Fibroblast of the aortic adventitia (primary cell): ENCODE data around the gene NAA38. TPM values are rescaled to one million over a fixed set of nuclear protein-coding genes. Genes with fewer than 3 reads are reported as not detected.

Experiments
- DNase-seq: peaks from one replicate; pipeline ENCODE4 v3.0.0-alpha.2; 2010; ENCODE audit warnings: low read depth
- H3K4me3 ChIP-seq: 2 replicates; pipeline ENCODE4 v1.5.1; 2011; ENCODE audit warnings: low read depth, mild to moderate bottlenecking, control low read depth, low read length, moderate library complexity
- total RNA-seq: library from RNA; depleted of rRNA; stranded (reverse); fragments of >200 nt; gene quantifications from 2 replicates; pipeline ENCODE4 v1.2.3, GENCODE V29; 2012; ENCODE audit warnings: low replicate concordance
- TF ChIP-seq, protein P1 (sequence below): IDR thresholded peaks from 2 replicates; pipeline ENCODE4 v1.5.1; 2011; ENCODE audit warnings: mild to moderate bottlenecking, low read length, control low read depth, inconsistent platforms; ENCODE audit not compliant: insufficient read depth

NAA38 gene
- total RNA-seq, 1 donor, result 39.1 TPM

DNA sequence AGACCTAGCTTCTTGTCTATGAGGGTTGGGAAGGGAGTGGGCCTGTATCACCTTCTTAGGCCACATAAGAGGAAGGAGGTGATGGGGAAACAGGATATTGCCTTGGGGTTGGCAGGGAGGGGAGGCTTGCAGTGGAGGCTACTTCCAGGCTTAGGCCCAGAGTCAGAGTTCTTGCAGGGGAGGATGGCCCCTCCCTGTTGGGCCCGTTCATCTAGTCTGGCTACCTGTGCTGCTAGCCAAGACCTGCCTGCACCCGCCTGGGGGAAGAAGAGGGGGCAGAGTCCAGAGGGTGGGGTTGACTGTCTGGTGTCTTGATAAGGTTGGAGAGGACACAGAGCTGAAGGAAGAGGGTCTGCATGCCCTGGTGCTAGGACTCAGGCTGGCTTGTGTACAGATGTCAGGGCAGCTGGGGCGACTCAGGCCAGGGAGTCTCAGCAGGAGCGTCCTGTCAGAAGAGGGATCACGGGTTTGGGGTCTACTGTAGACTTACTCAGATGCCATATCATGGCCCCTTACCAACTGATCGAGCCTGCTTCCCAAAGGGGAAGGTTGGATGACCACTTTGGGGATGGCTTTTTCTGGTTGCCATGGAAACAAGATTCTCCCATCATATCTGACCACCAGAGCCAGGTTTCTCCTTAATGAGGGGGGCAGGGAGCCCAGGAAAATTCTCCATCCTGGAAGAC, 18.0 kb downstream of the NAA38 start:
- no peak for DNase-seq
- peak overlapping the region; percentile 65 for H3K4me3 ChIP-seq
- TF ChIP-seq, protein P1, sequence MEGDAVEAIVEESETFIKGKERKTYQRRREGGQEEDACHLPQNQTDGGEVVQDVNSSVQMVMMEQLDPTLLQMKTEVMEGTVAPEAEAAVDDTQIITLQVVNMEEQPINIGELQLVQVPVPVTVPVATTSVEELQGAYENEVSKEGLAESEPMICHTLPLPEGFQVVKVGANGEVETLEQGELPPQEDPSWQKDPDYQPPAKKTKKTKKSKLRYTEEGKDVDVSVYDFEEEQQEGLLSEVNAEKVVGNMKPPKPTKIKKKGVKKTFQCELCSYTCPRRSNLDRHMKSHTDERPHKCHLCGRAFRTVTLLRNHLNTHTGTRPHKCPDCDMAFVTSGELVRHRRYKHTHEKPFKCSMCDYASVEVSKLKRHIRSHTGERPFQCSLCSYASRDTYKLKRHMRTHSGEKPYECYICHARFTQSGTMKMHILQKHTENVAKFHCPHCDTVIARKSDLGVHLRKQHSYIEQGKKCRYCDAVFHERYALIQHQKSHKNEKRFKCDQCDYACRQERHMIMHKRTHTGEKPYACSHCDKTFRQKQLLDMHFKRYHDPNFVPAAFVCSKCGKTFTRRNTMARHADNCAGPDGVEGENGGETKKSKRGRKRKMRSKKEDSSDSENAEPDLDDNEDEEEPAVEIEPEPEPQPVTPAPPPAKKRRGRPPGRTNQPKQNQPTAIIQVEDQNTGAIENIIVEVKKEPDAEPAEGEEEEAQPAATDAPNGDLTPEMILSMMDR, result no peak

DNA sequence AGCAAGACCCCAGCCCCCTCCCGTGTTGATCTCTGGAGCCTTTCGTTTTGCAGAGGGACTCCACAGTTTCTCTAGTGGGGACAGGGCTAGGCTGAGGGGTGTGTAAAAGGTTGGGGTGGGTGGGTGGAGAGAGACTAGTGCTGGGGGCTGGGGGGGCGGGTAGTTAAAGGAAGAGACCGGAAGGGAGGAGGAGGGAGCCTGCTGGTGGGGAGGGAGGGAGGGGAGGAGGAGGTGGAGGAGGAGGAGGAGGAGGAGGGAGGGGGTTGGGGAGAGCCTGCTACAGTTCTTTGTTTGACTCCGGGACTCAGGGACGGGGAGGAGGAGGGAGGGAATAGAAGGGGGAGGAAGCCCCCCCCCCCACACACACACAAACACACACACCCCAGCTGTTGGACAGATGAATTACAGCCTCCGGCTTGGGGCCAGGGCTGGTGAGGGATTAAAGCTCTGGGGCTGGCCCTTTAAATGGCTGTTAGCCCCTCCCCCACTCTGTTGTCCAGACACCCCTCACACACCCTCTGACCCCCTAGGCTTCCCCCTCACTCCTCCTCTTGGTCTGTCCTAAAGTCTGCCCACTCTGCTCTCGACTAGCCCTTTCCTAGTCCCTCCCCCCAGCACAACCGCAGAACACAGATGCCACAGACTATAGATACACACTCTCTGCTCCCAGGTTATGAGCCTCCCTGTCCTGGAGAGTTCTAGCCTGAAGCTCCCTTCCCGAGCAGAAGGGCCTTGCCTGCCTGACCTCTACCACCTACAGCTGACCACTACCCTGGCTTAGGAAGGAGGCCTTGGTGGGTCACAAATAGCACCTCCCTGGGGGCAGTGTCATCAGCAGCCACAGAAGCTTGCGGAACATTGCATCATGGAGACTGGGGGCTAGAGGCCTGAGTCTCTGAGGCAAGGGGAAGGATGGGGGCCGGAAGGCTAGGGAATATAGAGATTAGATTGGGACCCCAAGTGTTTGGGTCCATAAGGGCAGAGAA, 19.0 kb downstream of the NAA38 start:
- H3K4me3 ChIP-seq, result peak overlapping the region; percentile 87
- peak; percentile 77 for DNase-seq
- TF ChIP-seq, protein P1, result no peak

DNA sequence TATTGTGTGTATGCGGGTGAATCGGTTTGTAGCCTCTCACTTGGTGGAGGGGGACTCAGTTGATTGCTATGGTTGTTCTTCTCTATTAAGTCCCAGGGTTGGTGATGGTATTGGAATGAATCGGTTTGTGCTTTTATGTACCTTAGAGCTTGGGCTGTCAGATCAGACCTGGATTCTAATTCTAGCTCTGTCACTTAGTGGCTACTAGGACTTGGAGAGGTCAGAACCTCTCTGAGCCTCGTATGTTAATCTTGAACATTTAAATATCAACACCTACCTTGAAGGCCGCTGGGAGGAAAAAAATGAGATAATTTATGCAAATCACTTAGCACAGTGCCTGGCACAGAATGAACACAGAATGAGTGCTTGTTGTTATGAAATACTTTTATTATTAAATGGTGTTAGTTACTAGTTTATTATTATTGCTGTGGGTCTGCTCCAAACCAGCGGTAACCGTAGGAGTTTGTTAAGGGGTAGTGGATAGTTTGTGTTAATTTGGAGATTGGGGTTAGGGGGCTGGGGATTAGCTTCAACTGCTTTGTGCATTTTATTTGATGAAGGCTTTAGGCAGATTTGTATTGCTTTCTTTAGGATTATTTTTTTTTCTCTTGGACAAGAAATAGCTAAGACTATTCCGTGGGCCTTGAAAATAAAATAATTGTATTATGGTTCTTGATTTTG, 19.8 kb downstream of the NAA38 start:
- peak; percentile 13 for DNase-seq
- TF ChIP-seq, protein P1, result no peak
- peak overlapping the region; percentile 87 for H3K4me3 ChIP-seq

DNA sequence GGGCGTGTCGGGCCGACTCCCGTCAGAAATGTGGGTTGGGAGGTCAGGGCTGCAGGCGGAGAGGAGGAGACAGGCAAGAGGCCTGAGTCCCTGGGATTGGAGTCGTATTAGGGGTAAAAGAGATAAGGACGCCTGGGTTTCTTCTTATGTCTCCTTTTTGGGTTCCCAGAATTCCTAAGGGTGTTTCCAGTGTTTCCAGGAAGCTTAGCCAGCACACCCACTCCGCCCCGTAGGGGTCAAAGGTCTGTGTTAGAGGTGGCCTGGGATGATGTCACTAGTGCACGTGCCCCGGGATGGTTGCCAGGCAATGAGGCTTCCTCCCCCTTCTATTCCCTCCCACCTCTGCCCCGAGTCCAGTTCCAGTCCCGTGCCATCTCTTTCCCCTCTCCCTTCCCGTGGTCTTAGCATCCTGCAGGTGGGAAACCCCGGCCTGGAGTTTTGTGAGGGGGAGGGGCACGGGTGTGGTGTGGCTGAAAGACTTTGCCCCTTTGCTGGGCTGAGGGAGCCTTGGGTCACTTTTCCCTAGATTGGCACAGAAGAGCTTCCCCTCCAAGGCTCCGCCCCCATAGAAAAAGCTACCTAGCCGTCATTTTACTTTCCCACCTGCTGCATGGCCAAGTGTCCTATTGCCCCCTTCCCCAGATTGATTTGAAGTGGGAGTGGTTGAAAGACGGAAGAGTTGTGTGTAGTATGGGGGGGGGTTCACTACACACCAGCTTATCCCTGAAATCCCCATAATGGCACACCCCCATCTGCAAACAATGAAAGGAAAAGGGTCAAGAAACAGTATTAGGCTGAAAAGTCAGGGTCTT, 20.6 kb downstream of the NAA38 start:
- TF ChIP-seq, protein P1, result no peak
- DNase-seq, result peak; percentile 96
- H3K4me3 ChIP-seq, result peak overlapping the region; percentile 87

DNA sequence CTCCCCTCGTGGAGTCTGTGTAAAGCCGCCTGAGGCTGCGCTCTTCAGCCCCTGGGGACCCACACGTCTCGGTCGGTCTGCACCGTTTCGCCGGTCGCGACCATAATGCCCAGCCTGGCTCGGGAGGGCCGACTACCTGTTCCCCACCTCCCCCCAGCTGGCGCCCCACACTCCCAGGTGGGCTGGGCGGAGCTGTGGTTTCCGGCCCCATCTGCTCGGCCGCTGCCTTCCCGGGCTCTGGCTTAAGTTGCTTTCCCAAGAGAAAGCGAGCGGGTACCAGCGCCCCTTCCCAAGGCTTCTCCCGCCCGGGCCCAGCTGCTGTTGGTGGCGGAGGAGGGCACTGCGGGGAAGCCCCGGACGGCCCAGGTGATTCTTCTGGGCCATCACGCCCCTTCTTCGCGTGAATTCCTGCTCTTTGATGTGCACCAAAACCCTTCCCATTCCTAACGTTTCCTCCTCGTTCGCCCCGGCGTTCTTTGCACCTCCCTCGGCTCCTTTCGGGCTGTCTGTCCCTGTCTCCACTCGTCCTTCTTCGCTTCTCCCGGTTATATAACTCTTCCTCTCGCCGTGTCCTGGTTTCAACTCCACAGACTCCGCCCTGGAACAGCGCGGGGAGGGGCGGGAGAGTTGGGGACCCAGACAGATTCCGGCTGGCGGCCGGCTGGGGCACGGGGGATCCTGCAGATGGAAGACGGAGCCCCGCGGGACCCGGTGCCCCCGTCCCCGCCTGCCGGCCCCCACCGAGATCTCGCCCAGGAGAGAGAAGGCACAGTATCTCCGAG, 21.4 kb downstream of the NAA38 start:
- peak overlapping the region; percentile 87 for H3K4me3 ChIP-seq
- TF ChIP-seq, protein P1, result no peak
- peak; percentile 76 for DNase-seq
